HepG2 (cell line): ENCODE measurements around the gene NFKBIZ. TPM values are rescaled to one million over a fixed set of nuclear protein-coding genes. Genes with fewer than 3 reads are reported as not detected.

Source experiments
- CC2D1A ChIP-seq: sonication (generic); formaldehyde crosslinking; IDR thresholded peaks from 2 replicates; pipeline ENCODE4 v1.8.1; 2023; ENCODE audit warnings: mild to moderate bottlenecking, missing genetic modification reagents
- ELF1 ChIP-seq: sonication (generic); formaldehyde crosslinking; IDR thresholded peaks from 2 replicates; pipeline ENCODE4 v1.4.0; 2020; ENCODE audit warnings: missing genetic modification reagents
- KAT8 ChIP-seq: IDR thresholded peaks from 2 replicates; pipeline ENCODE4 v1.6.1; 2016; ENCODE audit warnings: missing genetic modification reagents, missing compliant biosample characterization
- NPAS2 ChIP-seq: sonication (generic); formaldehyde crosslinking; IDR thresholded peaks from 2 replicates; pipeline ENCODE4 v1.8.0; 2022; ENCODE audit warnings: mild to moderate bottlenecking, missing genetic modification reagents, borderline replicate concordance
- NR2F1 ChIP-seq, 2 experiments: fragments of 450-650 bp in 1 of 2; formaldehyde crosslinking in 1 of 2; IDR thresholded peaks; 2 replicates each; pipeline versions ENCODE4 v1.5.0 to v1.6.1; 2016 to 2020; ENCODE audit warnings: mild to moderate bottlenecking in 1 of 2, missing compliant biosample characterization in 1 of 2, missing genetic modification reagents in 1 of 2, moderate library complexity in 1 of 2
- PLRG1 ChIP-seq: fragments of 450-650 bp; conservative IDR thresholded peaks from 2 replicates; pipeline ENCODE4 v1.6.1; 2016
- polyA plus RNA-seq, 8 experiments: library from polyadenylated mRNA; depleted of rRNA in 3 of 8; stranded (reverse) in 7 of 8; unstranded in 1 of 8; fragments of >200 nt; fragmentation: Illumina TruSeq in 4 of 8; extraction: Trizol in 4 of 8; gene quantifications; 2 replicates each; pipeline versions ENCODE4 v1.2.1 to v1.2.3, GENCODE V29; 2011 to 2016; ENCODE audit warnings: low read depth in 4 of 8, missing spikeins in 1 of 8, mixed read lengths in 1 of 8; ENCODE audit not compliant: insufficient read depth in 1 of 8
- total RNA-seq, 5 experiments: library from RNA; depleted of rRNA; stranded (reverse); fragments of >200 nt; fragmentation: Illumina TruSeq; extraction: Trizol; gene quantifications; 2 replicates each; pipeline ENCODE4 v1.2.3, GENCODE V29; 2016; ENCODE audit warnings: low read depth in 1 of 5
- TF ChIP-seq, protein P1 (sequence below): sonication (generic); formaldehyde crosslinking; IDR thresholded peaks from 2 replicates; pipeline ENCODE4 v1.8.1; 2023; ENCODE audit warnings: mild to moderate bottlenecking, missing genetic modification reagents
- TF ChIP-seq, protein P2 (sequence below): sonication (generic); formaldehyde crosslinking; IDR thresholded peaks from 2 replicates; pipeline ENCODE4 v1.8.0; 2022; ENCODE audit warnings: missing genetic modification reagents, mild to moderate bottlenecking, borderline replicate concordance
- TF ChIP-seq, protein P3 (sequence below): sonication (generic); formaldehyde crosslinking; IDR thresholded peaks from 2 replicates; pipeline ENCODE4 v1.4.0; 2020; ENCODE audit warnings: missing genetic modification reagents
- TF ChIP-seq, protein P4 (sequence below): sonication (generic); formaldehyde crosslinking; IDR thresholded peaks from 2 replicates; pipeline ENCODE4 v1.4.0; 2020; ENCODE audit warnings: missing genetic modification reagents, borderline replicate concordance
- TF ChIP-seq, protein P5 (sequence below): sonication (generic); formaldehyde crosslinking; IDR thresholded peaks from 2 replicates; pipeline ENCODE4 v1.4.0; 2020; ENCODE audit warnings: missing genetic modification reagents; ENCODE audit errors: not compliant biosample characterization
- TF ChIP-seq, protein P6 (sequence below): sonication (generic); formaldehyde crosslinking; IDR thresholded peaks from 2 replicates; pipeline ENCODE4 v1.4.0; 2020; ENCODE audit warnings: missing genetic modification reagents, borderline replicate concordance

The NFKBIZ gene
- total and polyA plus RNA-seq, 2 of the 13 experiments (the other 11 are each of a cell fraction or from before 2014, with no cell fraction given), result 25.9 to 60.6 TPM

DNA sequence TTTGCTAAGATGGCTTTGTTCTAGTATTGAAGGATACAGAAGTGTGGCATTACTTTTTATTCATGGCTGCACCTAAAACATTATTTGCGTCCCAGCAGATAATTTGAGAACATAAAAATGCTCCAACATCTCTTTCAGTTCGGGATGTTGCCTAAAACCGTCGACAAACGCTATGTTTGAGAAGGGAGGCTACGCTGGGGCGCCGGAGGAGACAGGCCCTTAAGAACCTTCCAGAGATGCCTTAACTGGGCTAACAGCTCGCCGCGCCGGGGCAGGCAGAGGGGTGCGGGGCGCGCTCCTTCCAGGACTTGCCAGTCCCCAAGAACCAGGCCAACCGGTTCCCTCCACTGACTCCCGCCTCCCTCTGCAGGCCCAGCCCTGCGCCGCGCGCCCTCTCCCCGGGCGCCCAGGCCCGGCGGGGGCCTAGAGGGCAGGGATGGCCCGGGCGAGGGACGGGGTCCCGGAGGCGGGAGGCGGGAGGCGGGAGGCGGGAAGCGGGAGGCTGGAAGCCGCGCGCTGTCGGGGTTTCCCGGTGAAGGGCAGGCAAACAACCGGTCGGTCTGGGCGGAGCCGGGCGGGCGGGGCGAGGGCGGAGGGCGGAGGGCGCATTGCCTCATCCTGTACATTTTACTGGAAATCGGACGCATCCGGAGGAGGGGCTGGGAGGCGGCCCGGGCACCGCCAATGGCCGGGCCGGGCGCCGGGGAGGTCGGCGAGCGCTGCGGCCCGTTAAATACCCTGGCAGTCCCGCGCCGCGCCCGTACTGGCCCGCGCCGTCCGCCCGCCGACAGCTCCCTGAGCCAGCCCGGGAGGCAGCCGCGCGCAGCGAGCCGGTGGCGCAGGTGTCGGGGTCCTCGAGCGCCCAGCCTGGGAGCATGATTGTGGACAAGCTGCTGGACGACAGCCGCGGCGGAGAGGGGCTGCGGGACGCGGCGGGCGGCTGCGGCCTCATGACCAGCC is at the start of gene NFKBIZ (continued):
- TF ChIP-seq, protein P1, sequence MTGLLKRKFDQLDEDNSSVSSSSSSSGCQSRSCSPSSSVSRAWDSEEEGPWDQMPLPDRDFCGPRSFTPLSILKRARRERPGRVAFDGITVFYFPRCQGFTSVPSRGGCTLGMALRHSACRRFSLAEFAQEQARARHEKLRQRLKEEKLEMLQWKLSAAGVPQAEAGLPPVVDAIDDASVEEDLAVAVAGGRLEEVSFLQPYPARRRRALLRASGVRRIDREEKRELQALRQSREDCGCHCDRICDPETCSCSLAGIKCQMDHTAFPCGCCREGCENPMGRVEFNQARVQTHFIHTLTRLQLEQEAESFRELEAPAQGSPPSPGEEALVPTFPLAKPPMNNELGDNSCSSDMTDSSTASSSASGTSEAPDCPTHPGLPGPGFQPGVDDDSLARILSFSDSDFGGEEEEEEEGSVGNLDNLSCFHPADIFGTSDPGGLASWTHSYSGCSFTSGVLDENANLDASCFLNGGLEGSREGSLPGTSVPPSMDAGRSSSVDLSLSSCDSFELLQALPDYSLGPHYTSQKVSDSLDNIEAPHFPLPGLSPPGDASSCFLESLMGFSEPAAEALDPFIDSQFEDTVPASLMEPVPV, result peak; percentile 74; the same call in 1 of the 2 replicates
- TF ChIP-seq, protein P2, sequence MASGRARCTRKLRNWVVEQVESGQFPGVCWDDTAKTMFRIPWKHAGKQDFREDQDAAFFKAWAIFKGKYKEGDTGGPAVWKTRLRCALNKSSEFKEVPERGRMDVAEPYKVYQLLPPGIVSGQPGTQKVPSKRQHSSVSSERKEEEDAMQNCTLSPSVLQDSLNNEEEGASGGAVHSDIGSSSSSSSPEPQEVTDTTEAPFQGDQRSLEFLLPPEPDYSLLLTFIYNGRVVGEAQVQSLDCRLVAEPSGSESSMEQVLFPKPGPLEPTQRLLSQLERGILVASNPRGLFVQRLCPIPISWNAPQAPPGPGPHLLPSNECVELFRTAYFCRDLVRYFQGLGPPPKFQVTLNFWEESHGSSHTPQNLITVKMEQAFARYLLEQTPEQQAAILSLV (CRISPR knock-in tag), result no peak; the same call in 1 of the 2 replicates
- TF ChIP-seq ELF1 (CRISPR knock-in tag) (no peak), NPAS2 (peak; percentile 35; the same call in 1 of the 2 replicates), KAT8 (CRISPR knock-in tag) (no peak), NR2F1 (CRISPR knock-in tag; IDR thresholded peaks at IDR 0.05) (no peak), PLRG1 (no peak), CC2D1A (CRISPR knock-in tag) (no peak)
- TF ChIP-seq, protein P3, sequence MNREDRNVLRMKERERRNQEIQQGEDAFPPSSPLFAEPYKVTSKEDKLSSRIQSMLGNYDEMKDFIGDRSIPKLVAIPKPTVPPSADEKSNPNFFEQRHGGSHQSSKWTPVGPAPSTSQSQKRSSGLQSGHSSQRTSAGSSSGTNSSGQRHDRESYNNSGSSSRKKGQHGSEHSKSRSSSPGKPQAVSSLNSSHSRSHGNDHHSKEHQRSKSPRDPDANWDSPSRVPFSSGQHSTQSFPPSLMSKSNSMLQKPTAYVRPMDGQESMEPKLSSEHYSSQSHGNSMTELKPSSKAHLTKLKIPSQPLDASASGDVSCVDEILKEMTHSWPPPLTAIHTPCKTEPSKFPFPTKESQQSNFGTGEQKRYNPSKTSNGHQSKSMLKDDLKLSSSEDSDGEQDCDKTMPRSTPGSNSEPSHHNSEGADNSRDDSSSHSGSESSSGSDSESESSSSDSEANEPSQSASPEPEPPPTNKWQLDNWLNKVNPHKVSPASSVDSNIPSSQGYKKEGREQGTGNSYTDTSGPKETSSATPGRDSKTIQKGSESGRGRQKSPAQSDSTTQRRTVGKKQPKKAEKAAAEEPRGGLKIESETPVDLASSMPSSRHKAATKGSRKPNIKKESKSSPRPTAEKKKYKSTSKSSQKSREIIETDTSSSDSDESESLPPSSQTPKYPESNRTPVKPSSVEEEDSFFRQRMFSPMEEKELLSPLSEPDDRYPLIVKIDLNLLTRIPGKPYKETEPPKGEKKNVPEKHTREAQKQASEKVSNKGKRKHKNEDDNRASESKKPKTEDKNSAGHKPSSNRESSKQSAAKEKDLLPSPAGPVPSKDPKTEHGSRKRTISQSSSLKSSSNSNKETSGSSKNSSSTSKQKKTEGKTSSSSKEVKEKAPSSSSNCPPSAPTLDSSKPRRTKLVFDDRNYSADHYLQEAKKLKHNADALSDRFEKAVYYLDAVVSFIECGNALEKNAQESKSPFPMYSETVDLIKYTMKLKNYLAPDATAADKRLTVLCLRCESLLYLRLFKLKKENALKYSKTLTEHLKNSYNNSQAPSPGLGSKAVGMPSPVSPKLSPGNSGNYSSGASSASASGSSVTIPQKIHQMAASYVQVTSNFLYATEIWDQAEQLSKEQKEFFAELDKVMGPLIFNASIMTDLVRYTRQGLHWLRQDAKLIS (CRISPR knock-in tag), result peak; percentile 91
- TF ChIP-seq, protein P4, sequence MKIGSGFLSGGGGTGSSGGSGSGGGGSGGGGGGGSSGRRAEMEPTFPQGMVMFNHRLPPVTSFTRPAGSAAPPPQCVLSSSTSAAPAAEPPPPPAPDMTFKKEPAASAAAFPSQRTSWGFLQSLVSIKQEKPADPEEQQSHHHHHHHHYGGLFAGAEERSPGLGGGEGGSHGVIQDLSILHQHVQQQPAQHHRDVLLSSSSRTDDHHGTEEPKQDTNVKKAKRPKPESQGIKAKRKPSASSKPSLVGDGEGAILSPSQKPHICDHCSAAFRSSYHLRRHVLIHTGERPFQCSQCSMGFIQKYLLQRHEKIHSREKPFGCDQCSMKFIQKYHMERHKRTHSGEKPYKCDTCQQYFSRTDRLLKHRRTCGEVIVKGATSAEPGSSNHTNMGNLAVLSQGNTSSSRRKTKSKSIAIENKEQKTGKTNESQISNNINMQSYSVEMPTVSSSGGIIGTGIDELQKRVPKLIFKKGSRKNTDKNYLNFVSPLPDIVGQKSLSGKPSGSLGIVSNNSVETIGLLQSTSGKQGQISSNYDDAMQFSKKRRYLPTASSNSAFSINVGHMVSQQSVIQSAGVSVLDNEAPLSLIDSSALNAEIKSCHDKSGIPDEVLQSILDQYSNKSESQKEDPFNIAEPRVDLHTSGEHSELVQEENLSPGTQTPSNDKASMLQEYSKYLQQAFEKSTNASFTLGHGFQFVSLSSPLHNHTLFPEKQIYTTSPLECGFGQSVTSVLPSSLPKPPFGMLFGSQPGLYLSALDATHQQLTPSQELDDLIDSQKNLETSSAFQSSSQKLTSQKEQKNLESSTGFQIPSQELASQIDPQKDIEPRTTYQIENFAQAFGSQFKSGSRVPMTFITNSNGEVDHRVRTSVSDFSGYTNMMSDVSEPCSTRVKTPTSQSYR (CRISPR knock-in tag), result 0 out of 2 replicates have a peak, but pooled peaks have one; percentile 33
- TF ChIP-seq, protein P5, sequence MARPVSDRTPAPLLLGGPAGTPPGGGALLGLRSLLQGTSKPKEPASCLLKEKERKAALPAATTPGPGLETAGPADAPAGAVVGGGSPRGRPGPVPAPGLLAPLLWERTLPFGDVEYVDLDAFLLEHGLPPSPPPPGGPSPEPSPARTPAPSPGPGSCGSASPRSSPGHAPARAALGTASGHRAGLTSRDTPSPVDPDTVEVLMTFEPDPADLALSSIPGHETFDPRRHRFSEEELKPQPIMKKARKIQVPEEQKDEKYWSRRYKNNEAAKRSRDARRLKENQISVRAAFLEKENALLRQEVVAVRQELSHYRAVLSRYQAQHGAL (CRISPR knock-in tag), result no peak
- TF ChIP-seq, protein P6, sequence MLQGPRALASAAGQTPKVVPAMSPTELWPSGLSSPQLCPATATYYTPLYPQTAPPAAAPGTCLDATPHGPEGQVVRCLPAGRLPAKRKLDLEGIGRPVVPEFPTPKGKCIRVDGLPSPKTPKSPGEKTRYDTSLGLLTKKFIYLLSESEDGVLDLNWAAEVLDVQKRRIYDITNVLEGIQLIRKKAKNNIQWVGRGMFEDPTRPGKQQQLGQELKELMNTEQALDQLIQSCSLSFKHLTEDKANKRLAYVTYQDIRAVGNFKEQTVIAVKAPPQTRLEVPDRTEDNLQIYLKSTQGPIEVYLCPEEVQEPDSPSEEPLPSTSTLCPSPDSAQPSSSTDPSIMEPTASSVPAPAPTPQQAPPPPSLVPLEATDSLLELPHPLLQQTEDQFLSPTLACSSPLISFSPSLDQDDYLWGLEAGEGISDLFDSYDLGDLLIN (CRISPR knock-in tag), result no peak; the same call in 1 of the 2 replicates
